Hindlimb muscle (tissue), 1 donor: ENCODE measurements around the gene MRPL45. TPM values are rescaled to one million over a fixed set of nuclear protein-coding genes. Genes with fewer than 3 reads are reported as not detected.

Experiments
- DNase-seq: peaks from one replicate; pipeline ENCODE4 v3.0.0-alpha.2; 2013
- polyA plus RNA-seq: library from polyadenylated mRNA; unstranded; fragments of 120-200 nt; gene quantifications from one replicate; pipeline ENCODE4 v1.2.1, GENCODE V29; 2013; ENCODE audit not compliant: insufficient read length

The MRPL45 gene
- polyA plus RNA-seq, 1 donor, result 60.5 TPM

- DNase-seq, result no peak
Measured at GRCh38 chr17:38325221-38325851, 28.4 kb downstream of the MRPL45 start.

- DNase-seq, result peak; percentile 27
Measured at GRCh38 chr17:38326996-38327792, 30.2 kb downstream of the MRPL45 start.

GRCh38 chr17:38327936-38328335, 31.0 kb downstream of the MRPL45 start:
- no peak for DNase-seq

GRCh38 chr17:38328620-38329019, 31.7 kb downstream of the MRPL45 start:
- no peak for DNase-seq

- DNase-seq, result no peak
Measured at GRCh38 chr17:38329284-38329683, 32.3 kb downstream of the MRPL45 start.

GRCh38 chr17:38329808-38330730, 33.1 kb downstream of the MRPL45 start:
- no peak for DNase-seq

- DNase-seq, result no peak
Measured at GRCh38 chr17:38330941-38331411, 34.0 kb downstream of the MRPL45 start.

- no peak for DNase-seq
Measured at GRCh38 chr17:38332735-38333134, 35.8 kb downstream of the MRPL45 start.

- no peak for DNase-seq
Measured at GRCh38 chr17:38333635-38334295, 36.8 kb downstream of the MRPL45 start.

GRCh38 chr17:38334480-38335364, 37.8 kb downstream of the MRPL45 start:
- DNase-seq, result no peak

GRCh38 chr17:38336838-38337237, 39.9 kb downstream of the MRPL45 start:
- no peak for DNase-seq

- no peak for DNase-seq
Measured at GRCh38 chr17:38338053-38338452, 41.1 kb downstream of the MRPL45 start.

- no peak for DNase-seq
Measured at GRCh38 chr17:38338535-38338934, 41.6 kb downstream of the MRPL45 start.

GRCh38 chr17:38339891-38340290, 42.9 kb downstream of the MRPL45 start:
- no peak for DNase-seq

- no peak for DNase-seq
Measured at GRCh38 chr17:38341035-38341721, 44.2 kb downstream of the MRPL45 start.

GRCh38 chr17:38342886-38343607, 46.1 kb downstream of the MRPL45 start:
- no peak for DNase-seq

- no peak for DNase-seq
Measured at GRCh38 chr17:38343608-38344419, 46.8 kb downstream of the MRPL45 start, which contains the start of gene GPR179. Gene GPR179, minus strand, starts transcription at chr17:38343956. Its CDS starts 167 bp downstream, at chr17:38343789.

GRCh38 chr17:38344420-38344745, 47.4 kb downstream of the MRPL45 start:
- no peak for DNase-seq

- DNase-seq, result no peak
Measured at GRCh38 chr17:38345743-38346142, 48.8 kb downstream of the MRPL45 start.
